SIG-M5 treated with dmso at 0.1 percent for 504 hours (cell line): ENCODE results near the gene CRYBA2.

Source experiments
- DNase-seq: peaks from one replicate; lab custom pipeline; 2025; ENCODE audit not compliant: unreplicated experiment; lab: John Stamatoyannopoulos, UW

Gene CRYBA2

GRCh38 chr2:218958276-218958675 lies 34.9 kb downstream of the CRYBA2 start:
- no peak for DNase-seq

DNA sequence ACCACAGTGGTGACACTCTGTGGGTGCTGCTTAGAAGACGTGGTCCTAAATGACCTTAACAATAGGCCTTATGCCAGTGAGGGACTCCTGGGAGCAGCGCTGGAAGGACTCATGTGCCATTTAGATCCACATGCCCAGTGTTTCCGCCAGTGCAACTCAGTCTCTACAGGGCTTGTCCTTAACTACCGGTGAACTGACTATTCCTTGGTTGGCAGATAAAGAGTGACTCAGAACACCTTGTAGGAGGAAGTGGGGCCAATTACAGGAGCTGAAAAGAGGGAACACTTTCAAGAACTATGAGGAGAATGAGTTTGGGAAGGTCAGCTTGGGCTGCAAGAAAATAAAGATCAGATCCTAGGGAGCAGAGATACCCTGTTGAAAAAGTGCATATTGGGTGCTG lies 35.6 kb downstream of the CRYBA2 start:
- no peak for DNase-seq

DNA sequence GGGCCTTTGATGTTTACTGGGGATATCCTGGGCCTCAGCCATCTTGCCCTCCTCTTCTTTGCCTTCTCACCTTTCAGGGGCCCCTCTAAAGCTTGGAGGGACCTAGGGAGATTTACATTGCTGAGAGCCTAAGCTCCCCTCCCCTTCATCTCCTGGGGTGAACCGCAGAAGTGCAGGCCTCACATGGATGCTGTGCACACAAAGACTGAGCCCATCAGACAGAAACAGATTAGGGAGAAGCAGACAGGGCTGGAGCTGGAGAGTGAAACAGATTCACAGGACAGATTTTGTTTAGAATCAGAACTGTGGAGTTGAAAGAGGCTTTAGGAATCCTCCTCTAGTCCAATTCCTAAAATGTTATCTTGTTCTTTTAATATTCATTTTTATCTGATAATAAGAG lies 37.2 kb downstream of the CRYBA2 start:
- DNase-seq = no peak

DNA sequence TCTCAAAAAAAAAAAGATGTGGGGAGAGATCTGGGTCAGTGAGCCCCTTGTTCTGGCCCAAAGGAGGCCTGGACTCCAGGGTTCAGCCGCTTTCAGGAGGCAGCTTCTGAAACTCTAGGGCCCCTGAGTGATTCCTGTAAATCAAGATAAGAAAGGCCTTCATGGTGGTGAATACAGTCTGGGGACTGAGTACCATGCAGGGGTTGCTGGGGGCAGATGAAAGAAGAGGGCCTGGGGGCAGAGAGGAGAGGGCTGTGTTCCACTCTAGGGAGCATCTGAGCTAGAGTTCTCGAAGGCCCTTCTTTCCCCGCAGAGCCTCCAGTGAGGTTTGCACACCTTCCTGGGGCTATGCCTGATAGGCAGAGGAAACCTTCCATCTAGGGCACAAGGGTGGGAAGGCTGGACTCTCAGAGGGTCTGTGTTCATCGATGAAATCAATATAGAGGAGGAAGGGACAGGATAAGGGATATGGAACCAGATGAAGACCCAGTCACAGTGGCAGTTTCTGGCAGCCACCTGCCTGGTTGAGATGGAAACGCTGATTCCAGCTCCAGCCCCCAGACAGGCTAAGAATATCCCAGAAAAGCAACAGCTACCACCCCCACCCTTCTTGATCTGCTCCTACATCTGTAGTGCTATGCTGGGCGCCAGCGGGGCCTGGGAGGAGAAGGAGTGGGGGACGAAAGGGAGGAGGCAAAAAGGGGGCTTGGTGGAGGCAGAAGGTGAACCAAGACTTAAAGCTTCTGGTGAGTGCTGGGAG lies 38.5 kb downstream of the CRYBA2 start:
- no peak for DNase-seq

- DNase-seq = no peak
These were observed 39.8 kb downstream of the CRYBA2 start for GRCh38 chr2:218953366-218953954.

DNA sequence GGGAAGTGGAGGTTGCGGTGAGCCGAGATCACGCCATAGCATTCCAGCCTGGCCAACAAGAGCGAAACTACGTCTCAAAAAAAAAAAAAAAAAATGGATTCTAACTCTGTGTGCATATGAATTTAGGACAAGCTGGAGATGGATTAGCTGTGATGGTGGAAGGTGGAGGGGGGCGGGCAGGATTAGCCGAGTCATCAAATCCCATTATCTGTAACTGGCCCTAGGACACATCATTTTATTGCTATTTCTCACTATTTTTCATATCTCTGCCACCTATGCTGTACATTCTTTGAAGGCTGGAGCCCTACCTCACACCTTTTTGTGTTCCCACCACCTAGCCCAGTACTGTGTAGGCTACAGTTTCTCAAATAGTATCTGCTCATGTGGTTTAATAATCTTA lies 41.1 kb downstream of the CRYBA2 start:
- no peak for DNase-seq

- DNase-seq = no peak
These were observed 46.6 kb downstream of the CRYBA2 start for GRCh38 chr2:218946621-218947020.

GRCh38 chr2:218944759-218945404 lies 48.3 kb downstream of the CRYBA2 start:
- DNase-seq = no peak
